ENCODE results near the gene TUB.

Gene TUB

DNA sequence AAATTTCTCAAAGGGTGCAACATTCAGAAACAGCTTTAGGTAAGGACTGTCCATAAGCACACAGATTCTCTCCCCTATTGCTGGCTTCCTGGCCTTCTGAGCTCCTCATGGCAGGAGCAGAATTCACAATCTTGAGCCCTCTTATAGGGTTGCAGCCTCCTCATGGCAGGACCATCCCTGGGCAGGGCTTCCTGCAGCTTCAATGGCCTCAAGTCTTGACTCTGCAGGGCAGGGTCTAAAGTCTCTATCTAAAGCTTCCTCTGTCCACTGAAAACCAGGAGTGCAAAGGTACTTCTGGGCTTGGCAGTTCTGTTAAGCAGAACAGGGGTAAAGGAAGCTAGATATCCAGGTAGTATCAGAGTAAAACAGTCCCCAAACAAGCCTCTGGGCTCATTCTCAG is 28.7 kb downstream of the TUB start:
- no peak for DNase-seq

DNA sequence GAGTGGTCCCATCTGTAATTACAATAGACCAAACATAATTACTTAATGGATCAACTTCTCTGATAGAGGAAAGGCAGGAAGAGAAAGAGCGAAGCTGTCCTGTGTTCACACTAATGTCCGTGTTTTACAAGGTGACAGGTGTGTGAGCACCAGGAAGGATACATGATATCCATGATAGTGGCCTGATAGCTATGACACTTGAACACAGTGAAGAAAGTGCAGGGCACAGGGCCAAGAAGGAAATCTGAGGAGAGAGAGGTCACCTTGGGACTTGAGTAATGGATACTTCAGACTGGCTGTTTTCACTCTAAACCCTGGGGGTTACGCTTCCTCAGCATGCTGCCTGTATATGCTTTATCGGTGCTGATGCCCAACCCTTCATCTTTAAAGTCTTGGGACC is 29.4 kb downstream of the TUB start:
- DNase-seq, result no peak

DNA sequence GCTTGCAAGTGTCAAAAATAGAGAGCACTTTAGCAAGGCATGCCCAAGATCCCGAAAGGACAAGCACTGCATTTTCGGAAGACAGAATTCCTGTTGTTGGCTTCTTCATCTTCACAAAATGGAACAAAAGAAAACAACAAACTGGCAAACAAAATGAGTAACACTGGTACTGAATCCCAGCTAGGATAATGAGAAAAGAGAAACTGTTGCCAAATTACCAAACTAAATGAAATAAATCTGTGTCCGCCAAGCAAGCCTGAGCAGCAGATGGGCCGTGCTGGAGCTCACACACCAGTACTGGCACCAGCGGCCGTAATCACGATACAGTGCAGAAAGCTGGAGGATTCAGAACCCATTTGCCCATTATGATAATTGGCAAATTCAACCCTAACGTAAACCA is 30.6 kb downstream of the TUB start:
- no peak for DNase-seq

DNA sequence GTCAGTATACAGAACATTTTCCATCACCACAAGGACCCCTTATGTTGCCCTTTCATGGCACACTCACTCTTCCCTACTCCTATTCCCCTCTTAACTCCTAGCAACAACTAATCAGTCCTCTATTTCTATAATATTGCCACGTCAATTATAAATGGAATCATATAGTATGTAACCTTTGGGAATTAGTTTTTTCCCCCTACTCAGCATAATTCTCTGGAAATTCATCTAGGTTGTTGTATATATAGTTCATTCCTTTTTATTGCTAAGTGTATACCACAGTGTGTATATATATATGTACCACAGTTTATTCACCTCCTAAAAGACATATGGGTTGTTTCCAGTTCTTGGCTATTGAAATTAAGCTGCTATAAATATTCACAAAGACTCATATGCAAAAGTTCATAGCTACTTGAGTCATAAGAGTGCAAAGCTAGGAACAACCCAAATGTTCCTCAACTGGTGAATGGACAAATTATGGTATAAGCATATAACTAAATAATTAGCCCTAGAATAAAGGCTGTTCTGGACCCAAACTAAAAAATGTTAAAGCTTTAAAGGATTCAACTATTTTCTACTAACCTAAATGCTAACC is 41.3 kb downstream of the TUB start:
- no peak for DNase-seq

DNA sequence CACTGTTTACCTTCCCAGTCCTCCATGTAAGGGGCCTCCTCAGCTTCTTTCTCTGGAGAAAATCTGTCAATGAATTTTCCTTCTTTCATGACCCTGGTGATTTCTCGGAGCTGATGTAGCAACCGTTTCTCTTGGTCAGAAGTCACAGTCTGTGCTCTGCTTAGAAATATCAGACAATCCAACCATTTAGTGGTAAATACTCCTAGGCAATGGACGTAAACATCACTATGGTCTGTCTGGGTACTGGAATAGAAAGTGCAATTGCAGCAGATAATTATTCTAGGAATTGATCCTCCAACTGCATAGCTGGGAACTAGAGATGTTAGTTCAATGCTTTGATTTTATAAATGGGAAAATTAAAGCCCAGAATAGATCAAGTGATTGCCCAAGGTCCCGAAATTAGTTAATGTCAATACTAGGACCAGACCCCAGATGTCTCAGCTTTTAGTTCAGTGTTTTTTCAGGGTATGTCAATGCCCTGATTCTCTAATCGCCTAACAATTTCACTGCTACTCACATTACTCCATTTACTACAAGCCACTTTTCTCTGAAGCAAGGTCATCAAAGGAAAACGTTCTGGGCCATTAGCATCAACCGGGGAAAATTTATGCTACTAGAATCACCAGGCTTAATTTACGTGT is 45.8 kb downstream of the TUB start:
- no peak for DNase-seq

DNA sequence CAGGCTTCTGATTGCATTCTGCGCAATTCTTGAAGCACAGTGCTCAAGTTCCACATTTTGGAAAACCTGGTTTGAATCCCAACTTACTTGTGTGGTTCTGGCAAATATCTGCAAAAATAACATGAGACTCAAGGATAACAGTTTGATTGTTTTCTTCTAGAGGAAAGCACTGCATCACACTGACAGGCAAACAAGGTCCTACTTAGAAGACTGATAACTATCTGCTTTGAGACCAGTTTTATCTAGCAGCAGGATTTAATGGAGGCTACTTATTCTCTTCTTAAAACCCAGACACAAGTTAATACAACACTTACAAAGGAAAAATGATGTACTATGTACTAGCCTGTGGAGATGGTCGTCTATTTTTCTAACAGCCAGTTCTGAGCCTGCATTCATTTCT is 46.4 kb downstream of the TUB start:
- DNase-seq, result no peak

DNA sequence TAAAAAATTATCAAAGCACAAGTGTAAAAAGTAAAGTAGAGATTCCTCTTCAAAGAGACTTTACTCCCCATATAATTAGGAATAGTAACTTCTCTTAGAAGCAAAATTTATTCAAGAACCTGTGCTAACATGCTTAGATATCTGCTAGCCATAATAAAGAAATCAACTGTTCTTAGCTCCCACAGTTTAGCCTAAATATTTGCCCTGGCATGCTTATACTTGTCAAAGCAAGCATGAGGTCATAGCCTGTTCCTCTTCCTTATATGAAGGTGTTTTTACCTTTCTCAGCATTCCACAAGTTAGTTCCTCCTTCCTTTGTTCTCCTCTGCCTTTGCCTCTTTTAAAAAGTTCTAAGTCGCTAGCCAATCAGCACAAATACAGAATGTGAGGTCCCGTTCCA is 57.5 kb downstream of the TUB start:
- DNase-seq, result no peak

DNA sequence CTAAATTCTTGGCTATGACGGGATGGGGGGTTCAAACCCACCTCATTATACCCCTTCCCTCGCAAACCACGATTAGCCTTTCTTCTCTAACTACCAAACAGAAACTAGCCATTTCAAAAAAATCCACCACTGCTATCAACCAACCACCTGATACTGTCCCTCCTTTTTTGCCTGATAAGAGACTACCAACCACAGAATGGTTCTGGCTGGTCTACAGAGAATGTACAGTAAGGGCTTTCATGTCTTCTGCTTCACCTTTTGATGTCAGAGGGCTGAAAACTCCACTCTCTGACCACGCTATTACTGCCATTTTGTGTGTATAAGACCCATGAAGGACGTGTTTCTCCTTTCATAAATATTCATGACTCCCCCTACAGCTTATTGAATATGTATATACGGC is 68.7 kb downstream of the TUB start:
- no peak for DNase-seq
